HepG2 (cell line): ENCODE results near the gene HBEGF. TPM values are rescaled to one million over a fixed set of nuclear protein-coding genes. Genes with fewer than 3 reads are reported as not detected.
A peak's percentile ranks its signal among the peaks of the same experiment; 100 is the strongest.

ENCODE experiments used
- ATF7-NPFF ChIP-seq: sonication (generic); formaldehyde crosslinking; IDR thresholded peaks from 2 replicates; pipeline ENCODE4 v1.8.1; 2023; ENCODE audit warnings: mild to moderate bottlenecking, low read depth, missing genetic modification reagents, moderate library complexity
- CEBPG ChIP-seq: IDR thresholded peaks from 2 replicates; pipeline ENCODE4 v1.6.1; 2016
- ETV5 ChIP-seq: IDR thresholded peaks from 2 replicates; pipeline ENCODE4 v1.6.1; 2018; ENCODE audit warnings: missing biosample characterization, missing genetic modification reagents, inconsistent platforms, borderline replicate concordance
- KMT2B ChIP-seq: IDR thresholded peaks from 2 replicates; pipeline ENCODE4 v1.6.1; 2016; ENCODE audit warnings: missing genetic modification reagents, missing compliant biosample characterization
- MLLT10 ChIP-seq: sonication (generic); formaldehyde crosslinking; IDR thresholded peaks from 2 replicates; pipeline ENCODE4 v1.4.0; 2020; ENCODE audit warnings: missing genetic modification reagents
- MTF1 ChIP-seq: sonication (generic); formaldehyde crosslinking; IDR thresholded peaks from 2 replicates; pipeline ENCODE4 v1.5.0; 2020; ENCODE audit warnings: missing genetic modification reagents
- POLR2AphosphoS2 ChIP-seq: IDR thresholded peaks from 2 replicates; pipeline ENCODE4 v1.6.1; 2011; ENCODE audit warnings: low read depth, low read length, improper control_type of control experiment
- RXRB ChIP-seq: IDR thresholded peaks from 2 replicates; pipeline ENCODE4 v1.6.1; 2016; ENCODE audit warnings: borderline replicate concordance, missing genetic modification reagents, missing compliant biosample characterization
- TEAD3 ChIP-seq: optimal IDR thresholded peaks from 2 replicates; pipeline ENCODE3; 2016; ENCODE audit warnings: borderline replicate concordance
- ZNF124 ChIP-seq: sonication (generic); formaldehyde crosslinking; IDR thresholded peaks from 2 replicates; pipeline ENCODE4 v1.4.0; 2020; ENCODE audit warnings: missing genetic modification reagents
- ZNF205 ChIP-seq: IDR thresholded peaks from 2 replicates; pipeline ENCODE4 v1.6.1; 2018; ENCODE audit warnings: missing biosample characterization, missing genetic modification reagents
- polyA plus RNA-seq, 8 experiments: library from polyadenylated mRNA; depleted of rRNA in 3 of 8; stranded (reverse) in 7 of 8; unstranded in 1 of 8; fragments of >200 nt; fragmentation: Illumina TruSeq in 4 of 8; extraction: Trizol in 4 of 8; gene quantifications; 2 replicates each; pipeline versions ENCODE4 v1.2.1 to v1.2.3, GENCODE V29; 2011 to 2016; ENCODE audit warnings: low read depth in 4 of 8, missing spikeins in 1 of 8, mixed read lengths in 1 of 8; ENCODE audit not compliant: insufficient read depth in 1 of 8
- total RNA-seq, 5 experiments: library from RNA; depleted of rRNA; stranded (reverse); fragments of >200 nt; fragmentation: Illumina TruSeq; extraction: Trizol; gene quantifications; 2 replicates each; pipeline ENCODE4 v1.2.3, GENCODE V29; 2016; ENCODE audit warnings: low read depth in 1 of 5
- TF ChIP-seq, protein P1 (sequence below): sonication (generic); formaldehyde crosslinking; IDR thresholded peaks from 2 replicates; pipeline ENCODE4 v1.5.0; 2020; ENCODE audit warnings: mild to moderate bottlenecking, missing genetic modification reagents, moderate library complexity
- TF ChIP-seq, protein P2 (sequence below): sonication (generic); formaldehyde crosslinking; IDR thresholded peaks from 2 replicates; pipeline ENCODE4 v1.4.0; 2020; ENCODE audit warnings: missing genetic modification reagents, low read depth, mild to moderate bottlenecking, borderline replicate concordance

The HBEGF gene
- total and polyA plus RNA-seq, 2 of the 13 experiments (the other 11 are each of a cell fraction or from before 2014, with no cell fraction given): 1.7 to 5.0 TPM

- no peak for TF ChIP-seq MLLT10 (CRISPR knock-in tag)
- TF ChIP-seq ATF7-NPFF (CRISPR knock-in tag): peak; percentile 68; the same call in 1 of the 2 replicates
- peak; percentile 32 for TF ChIP-seq TEAD3 (CRISPR knock-in tag)
- TF ChIP-seq, protein P1, sequence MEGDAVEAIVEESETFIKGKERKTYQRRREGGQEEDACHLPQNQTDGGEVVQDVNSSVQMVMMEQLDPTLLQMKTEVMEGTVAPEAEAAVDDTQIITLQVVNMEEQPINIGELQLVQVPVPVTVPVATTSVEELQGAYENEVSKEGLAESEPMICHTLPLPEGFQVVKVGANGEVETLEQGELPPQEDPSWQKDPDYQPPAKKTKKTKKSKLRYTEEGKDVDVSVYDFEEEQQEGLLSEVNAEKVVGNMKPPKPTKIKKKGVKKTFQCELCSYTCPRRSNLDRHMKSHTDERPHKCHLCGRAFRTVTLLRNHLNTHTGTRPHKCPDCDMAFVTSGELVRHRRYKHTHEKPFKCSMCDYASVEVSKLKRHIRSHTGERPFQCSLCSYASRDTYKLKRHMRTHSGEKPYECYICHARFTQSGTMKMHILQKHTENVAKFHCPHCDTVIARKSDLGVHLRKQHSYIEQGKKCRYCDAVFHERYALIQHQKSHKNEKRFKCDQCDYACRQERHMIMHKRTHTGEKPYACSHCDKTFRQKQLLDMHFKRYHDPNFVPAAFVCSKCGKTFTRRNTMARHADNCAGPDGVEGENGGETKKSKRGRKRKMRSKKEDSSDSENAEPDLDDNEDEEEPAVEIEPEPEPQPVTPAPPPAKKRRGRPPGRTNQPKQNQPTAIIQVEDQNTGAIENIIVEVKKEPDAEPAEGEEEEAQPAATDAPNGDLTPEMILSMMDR (CRISPR knock-in tag): peak; percentile 98
- 0 out of 2 replicates have a peak, but pooled peaks have one; percentile 22 for TF ChIP-seq CEBPG (CRISPR knock-in tag)
- TF ChIP-seq MTF1 (CRISPR knock-in tag): no peak
- 0 out of 2 replicates have a peak, but pooled peaks have one; percentile 65 for TF ChIP-seq ZNF205 (CRISPR knock-in tag)
- TF ChIP-seq KMT2B (CRISPR knock-in tag): peak; percentile 19; the same call in 1 of the 2 replicates
- peak; percentile 88 for TF ChIP-seq RXRB (CRISPR knock-in tag)
- TF ChIP-seq ETV5: 0 out of 2 replicates have a peak, but pooled peaks have one; percentile 19
- TF ChIP-seq, protein P2, sequence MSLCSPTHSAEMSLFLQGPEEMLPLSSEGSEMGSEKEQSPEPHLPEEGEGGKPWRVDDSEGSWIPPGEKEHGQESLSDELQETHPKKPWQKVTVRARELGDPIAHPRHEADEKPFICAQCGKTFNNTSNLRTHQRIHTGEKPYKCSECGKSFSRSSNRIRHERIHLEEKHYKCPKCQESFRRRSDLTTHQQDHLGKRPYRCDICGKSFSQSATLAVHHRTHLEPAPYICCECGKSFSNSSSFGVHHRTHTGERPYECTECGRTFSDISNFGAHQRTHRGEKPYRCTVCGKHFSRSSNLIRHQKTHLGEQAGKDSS (CRISPR knock-in tag): peak; percentile 27; the same call in 1 of the 2 replicates
- 0 out of 2 replicates have a peak, but pooled peaks have one; percentile 31 for TF ChIP-seq ZNF124 (CRISPR knock-in tag)
- no peak for TF ChIP-seq POLR2AphosphoS2
- TF ChIP-seq, all 625 proteins: peak for 150
These were observed 16.6 kb upstream of the HBEGF start (continued) for GRCh38 chr5:140362875-140363630.
